NCI-H774 (cell line): Measurements from ENCODE around the gene CDH23.
"Not testable (repeated sequence)": the region's sequence is repeated elsewhere in the genome, so short reads cannot be mapped to it uniquely, and the experiment has no call there.

ENCODE experiments used
- DNase-seq: peaks from one replicate; lab custom pipeline; 2025; lab: John Stamatoyannopoulos, UW

Gene CDH23

GRCh38 chr10:71851465-71852095 is 454.9 kb downstream of the CDH23 start:
- not testable (repeated sequence) for DNase-seq

DNA sequence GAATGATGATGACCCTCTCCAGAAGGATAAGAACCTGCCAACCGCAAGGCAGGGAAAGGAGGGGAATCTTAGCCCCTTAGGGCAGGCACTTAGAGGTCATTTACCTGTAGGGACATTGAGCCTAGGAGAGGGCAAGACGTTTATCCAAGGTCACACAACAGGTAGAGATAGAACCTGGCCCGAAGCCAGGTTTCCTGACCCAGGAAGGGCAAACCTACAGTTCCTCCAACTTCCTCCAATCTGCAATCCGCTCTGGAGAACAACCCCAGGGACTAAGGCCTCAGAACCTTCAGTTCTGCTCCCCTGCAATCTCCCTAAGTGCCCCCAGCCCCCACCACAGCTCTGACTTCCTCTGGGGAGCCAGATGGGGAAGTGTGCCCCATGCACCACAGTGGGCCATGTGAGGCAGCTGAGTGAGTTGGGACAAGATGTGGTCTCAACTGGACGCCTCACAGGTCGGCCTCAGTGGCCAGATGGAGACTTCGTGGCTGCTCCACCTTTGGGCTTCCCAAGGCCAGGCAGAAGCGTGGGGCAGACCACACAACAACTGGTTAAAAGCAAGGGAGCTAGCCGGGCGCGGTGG is 455.7 kb downstream of the CDH23 start:
- DNase-seq = no peak

DNA sequence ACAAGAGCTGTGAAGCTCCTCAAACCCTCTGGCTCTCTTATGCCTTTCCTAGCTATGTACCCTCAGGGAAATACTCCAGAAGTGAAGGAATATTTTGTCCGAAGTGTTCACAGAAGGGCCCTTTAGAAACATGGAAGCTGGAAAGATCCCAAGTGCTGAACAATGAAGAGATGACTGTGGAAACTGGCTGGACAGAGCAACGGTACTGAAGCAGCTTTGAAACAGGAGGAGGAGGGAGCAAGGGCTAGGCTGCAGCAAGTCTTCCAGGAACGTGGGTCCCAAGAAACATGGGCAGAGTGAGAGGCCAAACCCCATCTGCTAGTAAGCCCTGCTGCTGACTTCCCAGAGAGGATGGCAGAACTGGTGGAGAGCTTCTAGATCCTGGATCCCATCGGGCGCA is 457.3 kb downstream of the CDH23 start:
- no peak for DNase-seq

DNA sequence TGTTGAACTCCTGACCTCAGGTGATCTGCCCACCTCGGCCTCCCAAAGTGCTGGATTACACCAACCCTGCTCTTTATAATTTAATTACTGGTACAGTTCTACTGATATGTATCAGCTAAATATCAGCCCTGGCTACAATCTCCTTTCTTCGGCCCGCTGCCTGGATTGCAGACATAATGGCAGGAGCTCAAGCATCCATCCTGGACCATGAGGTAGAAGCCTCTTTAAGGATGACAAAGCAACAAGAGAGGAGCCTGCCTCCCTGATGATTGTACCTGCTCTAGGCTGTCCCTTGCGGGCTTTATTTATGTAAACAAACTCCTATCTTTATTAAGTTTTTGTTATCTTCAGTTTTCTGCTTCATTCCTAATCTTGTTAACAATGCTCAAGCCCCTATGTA is 459.9 kb downstream of the CDH23 start:
- no peak for DNase-seq

DNA sequence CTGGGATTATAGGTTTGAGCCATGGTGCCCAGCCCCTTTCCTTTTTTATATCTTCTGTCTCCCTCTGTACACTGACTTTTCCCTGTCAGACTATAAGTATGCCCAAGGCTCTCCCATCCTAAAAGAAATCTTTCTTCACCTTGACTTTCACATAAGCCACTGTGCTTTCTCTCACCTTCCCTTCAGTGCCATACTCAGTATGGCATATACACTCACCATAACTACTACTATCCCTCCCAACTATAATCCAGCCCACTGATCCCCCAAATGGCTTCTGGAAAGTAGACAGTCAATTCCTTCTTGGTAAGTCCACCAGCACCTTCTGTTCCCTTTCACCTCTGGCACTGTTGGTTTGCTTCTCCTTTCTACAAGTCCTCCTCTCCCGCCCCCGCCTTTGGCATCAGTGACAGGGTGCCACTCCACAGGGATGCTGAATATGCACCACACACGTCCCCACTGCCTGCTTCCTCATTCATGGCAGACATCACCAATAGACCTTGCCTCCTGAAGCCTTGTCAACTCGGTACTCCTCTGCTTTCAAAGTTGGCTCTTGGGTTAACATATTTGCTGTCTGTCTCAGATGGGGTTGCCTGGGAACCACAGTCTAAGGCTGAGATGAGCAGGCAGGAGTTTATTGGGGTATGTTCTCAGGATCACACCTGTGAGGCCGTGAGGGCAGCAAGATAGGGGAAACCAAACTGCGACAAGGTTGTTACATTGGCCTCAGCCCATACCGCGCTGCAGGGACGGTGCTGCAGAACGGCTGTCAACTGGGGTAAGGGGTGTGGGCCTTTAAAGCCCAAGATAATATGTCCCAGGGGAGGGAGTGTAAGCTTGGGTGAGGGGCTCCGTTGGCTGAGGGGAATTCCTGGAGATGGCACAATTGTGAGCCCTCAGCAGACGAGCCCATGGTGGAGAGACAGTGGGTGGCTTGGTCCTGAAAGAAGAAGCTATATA is 461.5 kb downstream of the CDH23 start:
- DNase-seq = no peak

DNA sequence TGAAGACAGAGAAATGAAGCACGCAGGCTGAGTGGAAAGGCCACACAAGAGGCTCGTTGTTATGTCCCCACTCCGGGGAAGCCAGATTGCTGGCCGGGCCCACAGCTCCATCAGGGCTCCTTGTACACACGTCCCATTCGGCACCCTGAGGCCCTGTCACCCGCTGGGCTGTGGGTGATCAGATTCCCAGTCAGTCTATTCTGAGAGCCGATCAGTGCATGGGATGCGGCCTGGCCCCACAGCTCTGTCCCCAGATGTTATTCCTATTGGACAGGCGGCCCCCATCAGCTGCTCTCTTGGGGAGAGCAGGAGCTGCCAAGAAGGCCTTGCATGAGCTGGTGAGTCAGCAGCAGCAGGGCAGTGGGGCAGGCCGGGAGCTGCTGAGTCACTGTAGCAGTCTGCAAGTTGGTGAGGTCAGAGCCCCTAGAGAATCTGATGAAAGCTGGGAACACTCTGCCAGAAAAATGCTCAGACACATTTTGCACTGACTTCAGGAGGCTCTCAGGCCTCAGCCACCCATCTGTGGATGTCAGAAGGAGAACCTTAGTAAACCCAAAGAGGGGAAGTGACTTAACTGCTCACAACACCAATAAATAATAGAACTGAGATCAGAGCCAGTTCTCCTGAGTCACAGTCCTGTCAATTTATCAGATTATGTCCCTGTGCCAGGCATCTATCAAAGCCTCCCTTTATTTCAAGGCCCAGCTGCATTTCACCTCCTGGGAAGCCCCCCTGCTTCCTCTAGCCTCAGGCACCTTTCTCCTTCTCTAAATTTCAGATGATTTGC is 463.7 kb downstream of the CDH23 start:
- DNase-seq = peak; percentile 52

- no peak for DNase-seq
These were observed 466.5 kb downstream of the CDH23 start for GRCh38 chr10:71863203-71863602.

GRCh38 chr10:71864911-71865361 is 468.2 kb downstream of the CDH23 start:
- no peak for DNase-seq
